Measurements from ENCODE around the gene KIF5B. TPM values are rescaled to one million over a fixed set of nuclear protein-coding genes. Genes with fewer than 3 reads are reported as not detected.
"Not testable (repeated sequence)": the region's sequence is repeated elsewhere in the genome, so short reads cannot be mapped to it uniquely, and the experiment has no call there.

Gene KIF5B
- polyA plus RNA-seq, 6 donors from 2014 or later = 20.4 to 26.9 (median 25.0) TPM

GRCh38 chr10:31987786-31988185 lies 68.4 kb downstream of the KIF5B start:
- ATAC-seq (ENCODE audit: low read depth in 2 of 2); DNase-seq; H3K4me1 Mint-ChIP-seq; H3K27ac Mint-ChIP-seq; H3K4me3 Mint-ChIP-seq; H3K36me3 Mint-ChIP-seq; H3K27me3 Mint-ChIP-seq: not testable (repeated sequence)
- H3K9me3 Mint-ChIP-seq = peaks cover 0 to 10% (median 3%) of the 10 kb centered on the region in 7 donors

GRCh38 chr10:31982111-31982510 lies 74.1 kb downstream of the KIF5B start:
- Mint-ChIP-seq H3K4me1 (peaks cover 9 to 12% (median 10%) of the 10 kb centered on the region in 3 donors), H3K27me3 (peaks cover 0 to 13% (median 5%) of the 10 kb centered on the region in 3 donors), H3K4me3 (no peak overlapping the region), H3K27ac (no peak overlapping the region), H3K36me3 (no peaks in the 10 kb centered on the region), H3K9me3 (peaks cover 0 to 7% (median 0%) of the 10 kb centered on the region in 7 donors)
- DNase-seq (no peak), ATAC-seq (ENCODE audit: low read depth in 2 of 2) (no peak)

GRCh38 chr10:31980471-31980870 lies 75.8 kb downstream of the KIF5B start:
- H3K4me3 Mint-ChIP-seq = no peak overlapping the region
- ATAC-seq (ENCODE audit: low read depth in 2 of 2) (no peak), DNase-seq (no peak)
- no peak overlapping the region for H3K27ac Mint-ChIP-seq
- H3K9me3 Mint-ChIP-seq = peaks cover 0 to 4% (median 0%) of the 10 kb centered on the region in 7 donors
- H3K27me3 Mint-ChIP-seq = peaks cover 0 to 13% (median 5%) of the 10 kb centered on the region in 3 donors
- H3K4me1 Mint-ChIP-seq = peaks cover 10 to 14% (median 13%) of the 10 kb centered on the region in 3 donors
- no peaks in the 10 kb centered on the region for H3K36me3 Mint-ChIP-seq

GRCh38 chr10:31979071-31979470 lies 77.2 kb downstream of the KIF5B start:
- H3K9me3 Mint-ChIP-seq; H3K27ac Mint-ChIP-seq; H3K36me3 Mint-ChIP-seq; DNase-seq; ATAC-seq (ENCODE audit: low read depth in 2 of 2); H3K4me3 Mint-ChIP-seq: not testable (repeated sequence)
- H3K4me1 Mint-ChIP-seq = peaks cover 10 to 14% (median 13%) of the 10 kb centered on the region in 3 donors
- H3K27me3 Mint-ChIP-seq = peaks cover 0 to 13% (median 5%) of the 10 kb centered on the region in 3 donors

- no peak overlapping the region for H3K27ac Mint-ChIP-seq
- DNase-seq (no peak), ATAC-seq (ENCODE audit: low read depth in 2 of 2) (no peak)
- peaks cover 0 to 13% (median 5%) of the 10 kb centered on the region in 3 donors for H3K27me3 Mint-ChIP-seq
- H3K36me3 Mint-ChIP-seq = no peaks in the 10 kb centered on the region
- H3K4me1 Mint-ChIP-seq = peaks cover 10 to 14% (median 13%) of the 10 kb centered on the region in 3 donors
- H3K4me3 Mint-ChIP-seq = peak overlapping the region in 1 of 8 donors; percentile 37
- peaks cover 0 to 6% (median 2%) of the 10 kb centered on the region in 7 donors for H3K9me3 Mint-ChIP-seq
Measured at GRCh38 chr10:31978156-31978483, 78.1 kb downstream of the KIF5B start.

- peaks cover 0 to 6% (median 2%) of the 10 kb centered on the region in 7 donors for H3K9me3 Mint-ChIP-seq
- ATAC-seq (ENCODE audit: low read depth in 2 of 2) (peak; percentile 97 to 98), DNase-seq (peak; percentile 58)
- peak overlapping the region in 5 of 6 donors; percentile 0 to 84 (median 78) for H3K27ac Mint-ChIP-seq
- peaks cover 0 to 13% (median 5%) of the 10 kb centered on the region in 3 donors for H3K27me3 Mint-ChIP-seq
- peak overlapping the region in 6 of 8 donors; percentile 4 to 73 (median 60) for H3K4me3 Mint-ChIP-seq
- no peaks in the 10 kb centered on the region for H3K36me3 Mint-ChIP-seq
- H3K4me1 Mint-ChIP-seq = peaks cover 10 to 14% (median 13%) of the 10 kb centered on the region in 3 donors
Measured at GRCh38 chr10:31977440-31978155, 78.6 kb downstream of the KIF5B start.

GRCh38 chr10:31975157-31975765 lies 81.0 kb downstream of the KIF5B start:
- H3K4me1 Mint-ChIP-seq = peaks cover 10 to 14% (median 13%) of the 10 kb centered on the region in 3 donors
- H3K27me3 Mint-ChIP-seq = peaks cover 0 to 7% (median 5%) of the 10 kb centered on the region in 3 donors
- ATAC-seq (ENCODE audit: low read depth in 2 of 2) = no peak
- H3K36me3 Mint-ChIP-seq = no peaks in the 10 kb centered on the region
- H3K27ac Mint-ChIP-seq = peak overlapping the region in 1 of 6 donors; percentile 77
- H3K4me3 Mint-ChIP-seq = no peak overlapping the region
- peaks cover 0 to 3% (median 0%) of the 10 kb centered on the region in 7 donors for H3K9me3 Mint-ChIP-seq
- no peak for DNase-seq

- DNase-seq (no peak), ATAC-seq (ENCODE audit: low read depth in 2 of 2) (no peak)
- no peaks in the 10 kb centered on the region for H3K36me3 Mint-ChIP-seq
- peaks cover 10 to 14% (median 13%) of the 10 kb centered on the region in 3 donors for H3K4me1 Mint-ChIP-seq
- peaks cover 0 to 3% (median 0%) of the 10 kb centered on the region in 7 donors for H3K9me3 Mint-ChIP-seq
- H3K4me3 Mint-ChIP-seq = no peak overlapping the region
- peak overlapping the region in 1 of 6 donors; percentile 77 for H3K27ac Mint-ChIP-seq
- peaks cover 0 to 5% (median under 1%) of the 10 kb centered on the region in 3 donors for H3K27me3 Mint-ChIP-seq
Measured at GRCh38 chr10:31974434-31975124, 81.6 kb downstream of the KIF5B start.

GRCh38 chr10:31972519-31973041 lies 83.6 kb downstream of the KIF5B start:
- H3K27me3 Mint-ChIP-seq = peaks cover 0 to 4% (median 0%) of the 10 kb centered on the region in 3 donors
- no peaks in the 10 kb centered on the region for H3K36me3 Mint-ChIP-seq
- H3K27ac Mint-ChIP-seq = no peak overlapping the region
- ATAC-seq (ENCODE audit: low read depth in 2 of 2) (no peak), DNase-seq (no peak)
- peaks cover 0 to 3% (median 0%) of the 10 kb centered on the region in 7 donors for H3K9me3 Mint-ChIP-seq
- H3K4me3 Mint-ChIP-seq = no peak overlapping the region
- H3K4me1 Mint-ChIP-seq = peaks cover 5 to 7% (median 7%) of the 10 kb centered on the region in 3 donors

- H3K27me3 Mint-ChIP-seq; H3K27ac Mint-ChIP-seq; H3K4me3 Mint-ChIP-seq; H3K9me3 Mint-ChIP-seq; H3K36me3 Mint-ChIP-seq; ATAC-seq (ENCODE audit: low read depth in 2 of 2); H3K4me1 Mint-ChIP-seq; DNase-seq: not testable (repeated sequence)
Measured at GRCh38 chr10:31969847-31970246, 86.4 kb downstream of the KIF5B start.

GRCh38 chr10:31963589-31963980 lies 92.6 kb downstream of the KIF5B start:
- no peaks in the 10 kb centered on the region for H3K9me3 Mint-ChIP-seq
- no peaks in the 10 kb centered on the region for H3K36me3 Mint-ChIP-seq
- peak overlapping the region in 2 of 6 donors; percentile 6 to 16 for H3K27ac Mint-ChIP-seq
- ATAC-seq (ENCODE audit: low read depth in 2 of 2) (no peak), DNase-seq (no peak)
- no peak overlapping the region for H3K4me3 Mint-ChIP-seq
- no peaks in the 10 kb centered on the region for H3K27me3 Mint-ChIP-seq
- H3K4me1 Mint-ChIP-seq = peaks cover 8 to 15% (median 13%) of the 10 kb centered on the region in 3 donors

GRCh38 chr10:31962826-31963588 lies 93.2 kb downstream of the KIF5B start:
- peak overlapping the region in 2 of 6 donors; percentile 16 to 82 for H3K27ac Mint-ChIP-seq
- no peak for ATAC-seq (ENCODE audit: low read depth in 2 of 2)
- no peaks in the 10 kb centered on the region for H3K36me3 Mint-ChIP-seq
- H3K4me3 Mint-ChIP-seq = peak overlapping the region in 2 of 8 donors; percentile 21 to 61
- no peaks in the 10 kb centered on the region for H3K27me3 Mint-ChIP-seq
- H3K9me3 Mint-ChIP-seq = no peaks in the 10 kb centered on the region
- DNase-seq = no peak
- H3K4me1 Mint-ChIP-seq = peaks cover 8 to 15% (median 13%) of the 10 kb centered on the region in 3 donors
